ENCODE results near the gene SCGB1D1. TPM values are rescaled to one million over a fixed set of nuclear protein-coding genes. Genes with fewer than 3 reads are reported as not detected.

Gene SCGB1D1
- total and polyA plus RNA-seq, 11 donors = not detected

DNA sequence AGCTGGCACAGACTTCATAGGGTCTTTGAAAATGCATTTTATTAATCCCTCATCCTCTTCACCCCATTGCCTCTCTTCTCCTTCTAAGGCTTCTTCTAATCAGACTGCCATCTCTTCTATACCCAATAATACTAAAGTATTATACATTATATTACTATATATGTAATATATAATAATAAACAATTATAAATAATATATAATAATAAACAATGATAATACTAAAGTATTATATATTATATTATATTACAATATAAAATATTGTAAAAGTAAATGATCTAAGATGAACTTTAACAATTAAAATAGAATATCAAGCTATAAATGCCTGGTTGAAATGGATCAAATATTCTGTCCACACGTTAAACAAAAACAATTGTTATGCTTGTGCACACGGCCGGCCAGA, 31.5 kb downstream of the SCGB1D1 start:
- intact Hi-C loops (cut with DNase I) = no loop called here
- Histone ChIP-seq H3K4me3 (no peak overlapping the region), H3K36me3 (no peaks in the 10 kb centered on the region), H3K9me3 (peaks cover 0 to 52% (median 28%) of the 10 kb centered on the region in 12 donors), H3K27ac (no peak overlapping the region), H3K27me3 (no peaks in the 10 kb centered on the region), H3K4me1 (no peaks in the 10 kb centered on the region)
- TF ChIP-seq POLR2A (IDR thresholded peaks at IDR 0.05) = no peak
- TF ChIP-seq, protein P1, sequence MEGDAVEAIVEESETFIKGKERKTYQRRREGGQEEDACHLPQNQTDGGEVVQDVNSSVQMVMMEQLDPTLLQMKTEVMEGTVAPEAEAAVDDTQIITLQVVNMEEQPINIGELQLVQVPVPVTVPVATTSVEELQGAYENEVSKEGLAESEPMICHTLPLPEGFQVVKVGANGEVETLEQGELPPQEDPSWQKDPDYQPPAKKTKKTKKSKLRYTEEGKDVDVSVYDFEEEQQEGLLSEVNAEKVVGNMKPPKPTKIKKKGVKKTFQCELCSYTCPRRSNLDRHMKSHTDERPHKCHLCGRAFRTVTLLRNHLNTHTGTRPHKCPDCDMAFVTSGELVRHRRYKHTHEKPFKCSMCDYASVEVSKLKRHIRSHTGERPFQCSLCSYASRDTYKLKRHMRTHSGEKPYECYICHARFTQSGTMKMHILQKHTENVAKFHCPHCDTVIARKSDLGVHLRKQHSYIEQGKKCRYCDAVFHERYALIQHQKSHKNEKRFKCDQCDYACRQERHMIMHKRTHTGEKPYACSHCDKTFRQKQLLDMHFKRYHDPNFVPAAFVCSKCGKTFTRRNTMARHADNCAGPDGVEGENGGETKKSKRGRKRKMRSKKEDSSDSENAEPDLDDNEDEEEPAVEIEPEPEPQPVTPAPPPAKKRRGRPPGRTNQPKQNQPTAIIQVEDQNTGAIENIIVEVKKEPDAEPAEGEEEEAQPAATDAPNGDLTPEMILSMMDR (IDR thresholded peaks at IDR 0.05) = no peak
- DNase-seq (no peak), ATAC-seq (no peak)
- WGBS, 4 donors = 89 to 94% (median 92%) methylated on average over 3 of the region's 3 CpGs

DNA sequence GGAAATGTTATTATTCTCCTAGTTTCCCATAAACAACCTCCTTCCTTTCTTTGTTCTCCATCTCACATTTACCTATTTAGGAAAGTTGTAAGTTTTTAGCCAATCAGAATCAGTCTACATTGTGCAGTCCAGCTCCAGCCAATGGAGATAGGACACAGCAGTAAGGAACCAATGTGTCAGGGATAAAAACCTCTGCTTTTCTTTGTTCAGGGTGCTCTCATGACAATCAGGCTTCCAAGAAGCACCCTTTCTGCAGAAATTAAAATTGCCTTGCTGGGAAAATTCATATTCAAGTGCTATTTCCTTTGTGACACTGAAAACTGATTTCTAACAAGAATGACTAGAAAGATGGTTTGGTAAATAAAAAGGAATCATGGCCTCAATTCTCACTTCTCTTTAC, 33.1 kb downstream of the SCGB1D1 start:
- Histone ChIP-seq H3K9me3 (peaks cover 0 to 52% (median 28%) of the 10 kb centered on the region in 12 donors), H3K4me1 (no peaks in the 10 kb centered on the region), H3K27me3 (peaks cover 0 to 2% (median 0%) of the 10 kb centered on the region in 9 donors), H3K4me3 (no peak overlapping the region), H3K27ac (no peak overlapping the region), H3K36me3 (no peaks in the 10 kb centered on the region)
- intact Hi-C loops (cut with DNase I) = no loop called here
- no peak for DNase-seq
- ATAC-seq = no peak
- TF ChIP-seq POLR2A (IDR thresholded peaks at IDR 0.05) = no peak
- TF ChIP-seq, protein P1 (IDR thresholded peaks at IDR 0.05) = no peak

DNA sequence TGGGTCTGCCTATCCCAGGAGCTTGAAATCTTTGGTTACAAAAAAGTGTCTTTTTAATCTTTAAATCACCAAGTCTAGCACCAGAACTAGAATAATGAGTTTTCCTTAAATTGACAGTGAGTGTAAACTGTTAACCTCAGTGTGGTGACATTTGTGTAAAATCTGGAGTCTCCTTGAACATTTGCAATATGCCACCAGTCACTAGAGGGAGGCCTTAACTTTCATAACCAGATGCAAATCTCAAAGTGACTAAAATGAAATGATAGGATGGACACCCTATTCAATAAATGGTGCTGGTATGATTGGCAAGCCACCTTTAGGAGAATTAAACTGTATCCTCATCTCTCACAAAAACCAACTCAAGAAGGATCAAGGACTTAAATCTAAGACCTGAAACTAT, 43.7 kb downstream of the SCGB1D1 start:
- Histone ChIP-seq H3K27me3 (peaks cover 0 to 29% (median 0%) of the 10 kb centered on the region in 9 donors), H3K4me3 (no peak overlapping the region), H3K9me3 (no peaks in the 10 kb centered on the region), H3K4me1 (no peaks in the 10 kb centered on the region), H3K36me3 (no peaks in the 10 kb centered on the region), H3K27ac (no peak overlapping the region)
- TF ChIP-seq, protein P1 (IDR thresholded peaks at IDR 0.05) = peak in 1 of 12 donors; percentile 9
- no peak for TF ChIP-seq POLR2A (IDR thresholded peaks at IDR 0.05)
- intact Hi-C loops (cut with DNase I) = no loop called here
- DNase-seq (no peak), ATAC-seq (no peak)

DNA sequence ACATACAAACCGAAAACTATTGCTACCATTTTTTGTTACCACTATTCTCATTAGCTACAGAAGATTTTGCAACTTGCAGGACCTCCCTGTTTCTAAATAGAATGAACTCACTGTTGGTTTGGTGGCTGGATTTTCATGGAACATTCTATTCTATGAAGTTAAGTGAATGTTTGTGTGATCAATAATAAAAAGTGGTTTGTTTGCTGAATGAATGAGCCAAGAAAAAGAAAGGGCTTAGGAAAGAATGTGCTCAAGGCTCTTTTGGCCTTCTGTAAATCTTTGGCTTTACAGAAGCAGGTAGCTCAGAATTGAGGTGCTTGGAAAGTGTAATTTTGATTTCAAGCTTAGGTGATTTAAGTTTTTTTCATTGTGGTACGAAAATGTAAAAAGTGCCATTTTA, 46.2 kb downstream of the SCGB1D1 start:
- 68 to 73% (median 70%) methylated on average over 2 of the region's 2 CpGs for WGBS, 4 donors
- ATAC-seq = no peak
- no peaks in the 10 kb centered on the region for H3K36me3 ChIP-seq
- H3K4me1 ChIP-seq = no peaks in the 10 kb centered on the region
- DNase-seq = no peak
- no peak overlapping the region for H3K4me3 ChIP-seq
- H3K27me3 ChIP-seq = peaks cover 0 to 31% (median 0%) of the 10 kb centered on the region in 9 donors
- TF ChIP-seq, protein P1 (IDR thresholded peaks at IDR 0.05) = no peak
- no peak for TF ChIP-seq POLR2A (IDR thresholded peaks at IDR 0.05)
- no peaks in the 10 kb centered on the region for H3K9me3 ChIP-seq
- no peak overlapping the region for H3K27ac ChIP-seq
- intact Hi-C loops (cut with DNase I) = no loop called here

All from heart left ventricle (tissue), 16 donors.